DOHH2 (cell line): ENCODE results near the gene SLC6A12.

ENCODE experiments used
- EZH2phosphoT487 ChIP-seq: fragments of 200-600 bp; sonication (generic); IDR thresholded peaks from 2 replicates; pipeline ENCODE4 v1.6.1; 2017; ENCODE audit warnings: borderline replicate concordance, mild to moderate bottlenecking, antibody characterized with exemption, low read length, moderate library complexity, mixed read lengths
- TF ChIP-seq, protein P1 (sequence below): fragments of 200-600 bp; sonication (generic); IDR thresholded peaks from one replicate; pipeline ENCODE4 v1.5.1; 2014; ENCODE audit warnings: antibody characterized with exemption, mild to moderate bottlenecking, low read depth, low read length; ENCODE audit not compliant: poor library complexity, severe bottlenecking

DNA sequence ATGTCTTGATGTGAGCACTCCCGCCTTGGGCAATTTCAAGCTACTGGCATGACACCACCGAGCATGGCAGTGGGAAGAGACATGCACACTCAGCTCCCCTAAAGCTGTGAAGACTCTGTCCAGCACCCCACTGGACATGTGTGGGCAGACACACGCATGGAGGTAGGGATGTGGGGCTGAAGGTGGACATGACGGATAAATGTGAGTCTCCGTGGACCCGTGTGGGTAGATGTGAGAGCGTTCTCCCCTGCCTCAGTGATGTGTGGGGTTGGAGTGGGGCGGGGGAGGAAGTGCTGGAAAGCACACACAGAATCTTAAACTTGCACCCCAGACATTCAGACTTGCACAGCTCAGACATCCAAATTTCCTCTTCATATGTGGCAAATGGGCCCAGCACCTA lies 12.6 kb downstream of the SLC6A12 start:
- TF ChIP-seq, protein P1, sequence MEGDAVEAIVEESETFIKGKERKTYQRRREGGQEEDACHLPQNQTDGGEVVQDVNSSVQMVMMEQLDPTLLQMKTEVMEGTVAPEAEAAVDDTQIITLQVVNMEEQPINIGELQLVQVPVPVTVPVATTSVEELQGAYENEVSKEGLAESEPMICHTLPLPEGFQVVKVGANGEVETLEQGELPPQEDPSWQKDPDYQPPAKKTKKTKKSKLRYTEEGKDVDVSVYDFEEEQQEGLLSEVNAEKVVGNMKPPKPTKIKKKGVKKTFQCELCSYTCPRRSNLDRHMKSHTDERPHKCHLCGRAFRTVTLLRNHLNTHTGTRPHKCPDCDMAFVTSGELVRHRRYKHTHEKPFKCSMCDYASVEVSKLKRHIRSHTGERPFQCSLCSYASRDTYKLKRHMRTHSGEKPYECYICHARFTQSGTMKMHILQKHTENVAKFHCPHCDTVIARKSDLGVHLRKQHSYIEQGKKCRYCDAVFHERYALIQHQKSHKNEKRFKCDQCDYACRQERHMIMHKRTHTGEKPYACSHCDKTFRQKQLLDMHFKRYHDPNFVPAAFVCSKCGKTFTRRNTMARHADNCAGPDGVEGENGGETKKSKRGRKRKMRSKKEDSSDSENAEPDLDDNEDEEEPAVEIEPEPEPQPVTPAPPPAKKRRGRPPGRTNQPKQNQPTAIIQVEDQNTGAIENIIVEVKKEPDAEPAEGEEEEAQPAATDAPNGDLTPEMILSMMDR: no peak
- no peak for TF ChIP-seq EZH2phosphoT487
